Measurements from ENCODE around the gene SMAD7. TPM values are rescaled to one million over a fixed set of nuclear protein-coding genes. Genes with fewer than 3 reads are reported as not detected.

The SMAD7 gene
- total RNA-seq, 2 experiments from 2014 or later, result 2.9 to 15.1 TPM

GRCh38 chr18:48933578-48934414 lies 17.0 kb downstream of the SMAD7 start:
- peaks cover 75% of the 10 kb centered on the region for H3K79me2 ChIP-seq (ENCODE audit: insufficient read depth, low read depth, low read length)
- H3K4me2 ChIP-seq (ENCODE audit: low read length), result peak overlapping the region; percentile 81
- peak overlapping the region; percentile 90 for H3K27ac ChIP-seq (ENCODE audit: low read depth, low read length, poor library complexity, severe bottlenecking)
- H3K36me3 ChIP-seq (ENCODE audit: insufficient read depth, low read length), result peaks cover 16% of the 10 kb centered on the region
- H3K9me3 ChIP-seq (ENCODE audit: low read length), result no peaks in the 10 kb centered on the region
- H3K9me2 ChIP-seq (ENCODE audit: insufficient read depth, low read length), result no peaks in the 10 kb centered on the region
- H3K4me1 ChIP-seq (ENCODE audit: insufficient read depth, low read length, poor library complexity, severe bottlenecking), result peaks cover 90% of the 10 kb centered on the region
- H4K20me1 ChIP-seq (ENCODE audit: insufficient read depth, low read length), result no peaks in the 10 kb centered on the region
- no TSS peak for BruUV-seq (replicated peaks)
- TF ChIP-seq EZH2phosphoT487 (IDR thresholded peaks at IDR 0.05; ENCODE audit: borderline replicate concordance, low read depth, low read length), result no peak
- TF ChIP-seq CTCF (conservative IDR thresholded peaks at IDR 0.05; ENCODE audit: low read length), result no peak
- H3K4me3 ChIP-seq (ENCODE audit: low read depth, low read length, poor library complexity, severe bottlenecking), result peak overlapping the region; percentile 58
- ChIA-PET POLR2A (interaction anchor here (0.8 kb wide), 1 partner anchor 311 kb away, joined by 3 read pairs; no protein-coding TSS in a partner anchor), CTCF (ENCODE audit: unreplicated experiment) (no interaction called here)
- H2AFZ ChIP-seq (ENCODE audit: low read length), result no peak overlapping the region
- no peak for DNase-seq (ENCODE audit: low spot score)
- intact Hi-C loops (cut with micrococcal nuclease; ENCODE audit: unreplicated experiment), result loop anchor here (2.0 kb wide), 1 partner anchor 17 kb away; the partner anchor contains the start of gene SMAD7

GRCh38 chr18:48932822-48933510 lies 17.8 kb downstream of the SMAD7 start:
- Histone ChIP-seq H3K4me3 (ENCODE audit: low read depth, low read length, poor library complexity, severe bottlenecking) (peak overlapping the region; percentile 40), H3K4me2 (ENCODE audit: low read length) (peak overlapping the region; percentile 81), H3K27ac (ENCODE audit: low read depth, low read length, poor library complexity, severe bottlenecking) (peak overlapping the region; percentile 90), H3K9me2 (ENCODE audit: insufficient read depth, low read length) (no peaks in the 10 kb centered on the region), H3K36me3 (ENCODE audit: insufficient read depth, low read length) (peaks cover 10% of the 10 kb centered on the region), H2AFZ (ENCODE audit: low read length) (no peak overlapping the region), H3K4me1 (ENCODE audit: insufficient read depth, low read length, poor library complexity, severe bottlenecking) (peaks cover 92% of the 10 kb centered on the region), H3K79me2 (ENCODE audit: insufficient read depth, low read depth, low read length) (peaks cover 82% of the 10 kb centered on the region), H4K20me1 (ENCODE audit: insufficient read depth, low read length) (no peaks in the 10 kb centered on the region), H3K9me3 (ENCODE audit: low read length) (no peaks in the 10 kb centered on the region)
- DNase-seq (ENCODE audit: low spot score), result peak; percentile 50
- ChIA-PET POLR2A (no interaction called here), CTCF (ENCODE audit: unreplicated experiment) (no interaction called here)
- no TSS peak for BruUV-seq (replicated peaks)
- TF ChIP-seq CTCF (conservative IDR thresholded peaks at IDR 0.05; ENCODE audit: low read length) (no peak), EZH2phosphoT487 (IDR thresholded peaks at IDR 0.05; ENCODE audit: borderline replicate concordance, low read depth, low read length) (no peak)
- intact Hi-C loops (cut with micrococcal nuclease; ENCODE audit: unreplicated experiment), result no loop called here

All from OCI-LY7 (cell line).